ENCODE results near the gene DEPDC5.

The DEPDC5 gene

DNA sequence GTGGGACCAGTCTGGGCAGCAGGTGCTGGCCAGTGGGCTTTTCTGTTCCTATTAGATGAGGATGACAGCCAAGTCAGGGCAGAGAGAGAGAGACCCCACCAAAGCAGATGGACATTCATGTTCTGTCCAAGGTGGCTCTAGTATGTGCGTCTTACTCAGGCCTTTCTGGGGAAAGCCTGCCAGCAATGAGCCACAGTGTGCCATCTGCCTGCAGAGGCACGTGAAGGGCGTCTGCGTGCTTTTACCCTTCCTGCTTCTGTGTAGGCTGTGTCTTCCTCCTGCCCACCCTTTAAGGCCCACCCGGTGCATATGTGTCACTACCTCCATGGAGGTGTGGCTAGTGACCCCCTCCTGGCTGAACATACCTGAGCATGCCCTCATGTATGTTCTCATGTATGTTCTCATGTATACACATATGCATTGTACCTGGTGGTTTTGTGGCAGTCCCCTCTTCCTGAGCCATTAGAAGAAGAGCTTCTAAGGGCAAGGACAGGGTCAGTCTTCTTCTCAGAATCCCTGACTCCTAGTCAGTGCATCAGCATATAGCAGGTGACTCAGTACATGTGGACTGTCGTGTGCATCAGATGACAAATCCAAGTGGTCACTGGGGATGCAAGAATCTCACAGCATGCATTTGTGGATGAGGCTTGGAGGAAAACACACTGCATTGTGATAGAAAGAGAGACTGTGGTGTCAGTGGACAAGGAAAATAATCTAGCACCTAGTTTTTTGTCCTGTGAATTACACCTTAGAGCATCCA is 100.1 kb downstream of the DEPDC5 start:
- no peak for DNase-seq

DNA sequence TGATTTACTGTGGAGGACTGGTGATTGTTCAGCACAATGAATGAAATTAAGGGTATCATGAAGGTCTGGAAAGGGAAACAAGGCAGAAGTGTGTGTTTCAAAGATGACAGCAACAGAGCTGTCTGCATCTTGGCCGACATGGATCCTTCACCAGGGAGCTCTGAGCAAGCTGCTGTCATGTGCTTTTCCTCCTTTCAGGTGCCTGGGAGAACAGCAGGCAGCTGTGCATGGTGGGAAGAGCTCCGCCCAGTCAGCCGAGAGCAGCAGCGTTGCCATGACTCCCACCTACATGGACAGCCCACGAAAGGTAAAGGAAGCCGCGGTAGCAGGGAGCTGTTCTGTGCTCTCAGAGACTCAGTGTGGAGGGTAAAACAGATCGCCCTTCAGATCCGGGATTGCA is 103.4 kb downstream of the DEPDC5 start:
- no peak for DNase-seq

DNA sequence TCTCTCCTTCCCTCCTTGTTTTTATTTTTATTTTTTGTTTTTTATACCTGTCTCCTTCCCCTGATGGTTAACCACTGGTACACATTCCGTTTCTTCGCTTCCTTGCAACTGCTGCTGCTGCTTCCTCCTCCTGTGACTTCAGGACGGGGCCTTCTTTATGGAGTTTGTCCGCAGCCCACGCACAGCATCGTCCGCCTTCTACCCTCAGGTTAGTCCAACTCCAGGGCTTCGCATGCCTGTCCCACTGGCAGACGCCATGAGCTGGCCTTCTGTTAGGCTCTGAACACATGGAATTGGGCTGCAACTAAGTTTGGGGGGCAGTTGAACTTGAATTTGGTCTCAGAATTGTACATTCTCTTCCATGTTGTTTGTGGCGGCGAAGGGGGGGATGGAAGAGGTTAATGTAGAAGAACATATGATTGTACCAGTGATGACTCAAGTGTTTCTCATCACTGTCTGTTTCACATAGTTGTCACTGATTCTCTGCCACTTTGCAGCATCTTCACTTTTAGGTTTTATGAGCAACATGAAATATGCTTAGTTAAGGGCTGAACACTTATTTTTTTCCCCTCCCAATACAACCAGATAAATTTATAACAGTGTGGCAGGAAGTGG is 107.5 kb downstream of the DEPDC5 start:
- DNase-seq, result no peak

DNA sequence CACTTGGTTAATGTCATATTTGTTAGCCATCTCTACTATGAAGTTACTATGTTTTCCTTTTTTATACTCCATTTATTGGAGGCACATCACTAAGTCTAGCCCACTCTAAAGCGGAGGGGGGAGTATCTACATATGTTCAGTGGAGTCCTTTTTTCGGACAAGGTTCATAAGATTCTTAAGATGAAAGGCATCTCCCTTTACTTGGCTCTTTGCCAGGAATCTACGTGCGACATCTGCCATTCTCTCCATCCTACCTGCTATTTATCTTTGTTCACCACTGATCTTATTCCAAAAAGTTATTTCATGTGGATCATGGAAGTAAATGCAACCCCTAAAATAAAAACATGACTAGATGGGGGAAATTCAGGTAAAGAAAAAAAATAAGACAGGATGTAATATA is 113.1 kb downstream of the DEPDC5 start:
- DNase-seq, result no peak

DNA sequence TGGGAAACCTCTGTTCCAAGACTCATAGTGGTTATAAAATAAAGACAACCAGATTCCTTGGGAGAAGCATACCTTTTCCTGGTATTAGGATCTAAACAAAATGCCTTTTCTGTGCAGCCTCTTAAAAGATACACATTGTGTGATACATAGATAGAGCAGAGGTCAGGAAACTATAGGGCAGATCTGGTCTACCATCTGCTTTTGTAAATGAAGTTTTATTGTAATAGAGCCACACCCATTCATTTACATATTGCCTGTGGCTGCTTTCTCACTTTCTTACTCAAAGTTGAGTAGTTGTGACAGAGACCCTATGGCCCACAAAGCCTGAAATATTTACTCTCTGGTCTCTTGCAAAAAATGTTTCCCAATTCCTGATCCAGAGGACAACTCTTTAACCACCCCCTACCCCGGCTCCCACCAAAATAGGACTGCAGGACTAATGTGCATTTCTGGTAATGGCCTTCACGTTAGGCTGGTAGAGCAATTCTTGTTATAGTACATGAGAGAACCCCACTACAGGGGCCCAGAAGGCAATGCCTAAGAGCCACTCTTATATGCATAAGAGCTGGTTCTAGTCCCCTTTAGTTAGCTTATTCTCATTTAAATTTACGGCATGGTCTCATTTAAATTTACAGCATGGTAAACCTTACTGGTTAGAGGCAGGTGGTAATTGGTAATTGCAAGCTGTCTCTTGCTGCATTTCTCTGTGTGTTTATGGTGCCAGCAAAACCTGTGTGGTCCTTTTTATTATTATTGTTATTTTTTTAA is 113.8 kb downstream of the DEPDC5 start:
- no peak for DNase-seq

DNA sequence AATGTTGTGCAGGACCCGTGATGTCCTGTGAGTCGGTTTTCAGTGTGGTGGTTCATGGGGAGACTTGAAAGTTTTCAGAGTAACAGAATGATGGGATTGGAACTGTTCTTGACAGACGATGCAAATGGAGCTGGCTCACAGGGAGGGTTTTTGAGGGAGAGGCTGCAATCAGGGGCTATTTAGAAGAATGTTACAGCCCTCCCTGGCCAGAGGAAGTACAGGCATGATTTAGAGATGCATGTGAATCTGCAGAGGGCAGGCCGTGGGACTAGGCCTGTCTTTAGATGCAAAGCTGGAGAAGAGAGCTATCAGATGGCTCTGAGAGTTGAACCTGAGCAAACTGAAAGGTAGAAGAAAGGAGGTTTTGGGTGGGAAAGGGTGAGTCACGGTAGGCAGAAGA is 115.9 kb downstream of the DEPDC5 start:
- DNase-seq, result no peak

DNA sequence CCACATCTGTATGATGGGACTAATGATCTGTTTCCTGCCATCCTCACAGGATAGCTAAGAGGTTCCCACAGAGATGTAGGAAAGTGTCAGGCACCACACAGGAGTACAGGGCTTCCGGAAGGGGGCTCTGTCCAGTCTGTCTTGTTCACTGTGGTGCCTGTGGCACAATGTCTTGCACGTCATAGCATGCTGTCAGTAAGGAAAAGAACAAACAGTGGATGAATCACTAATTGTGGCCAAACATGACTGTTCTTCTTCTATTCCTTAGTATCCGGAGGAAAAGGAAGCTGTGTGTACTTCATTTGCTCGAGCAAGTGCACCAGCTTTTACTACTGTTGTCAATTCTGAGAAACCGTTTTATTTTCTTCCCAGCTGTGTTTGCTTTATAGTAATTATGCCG is 117.1 kb downstream of the DEPDC5 start:
- DNase-seq, result no peak

DNA sequence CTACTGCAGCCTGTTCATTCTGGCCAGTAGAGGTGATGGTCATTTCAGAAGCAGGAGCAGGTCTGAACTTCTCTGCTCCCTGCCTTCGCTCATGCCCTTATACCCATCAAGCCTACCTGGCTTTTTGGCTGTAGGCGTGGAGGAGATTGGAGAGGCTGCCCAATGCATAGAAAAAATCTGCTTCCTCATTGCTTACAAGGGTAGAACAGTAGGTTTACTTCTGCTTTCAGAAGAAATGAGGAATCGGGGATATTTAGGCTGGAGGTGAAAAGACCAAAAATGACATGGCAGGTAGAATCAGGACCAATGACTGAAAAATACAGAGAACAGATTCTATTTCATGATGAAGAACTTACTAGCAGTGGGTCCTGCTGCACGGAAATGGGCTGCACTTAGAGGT is 117.7 kb downstream of the DEPDC5 start:
- no peak for DNase-seq

DNA sequence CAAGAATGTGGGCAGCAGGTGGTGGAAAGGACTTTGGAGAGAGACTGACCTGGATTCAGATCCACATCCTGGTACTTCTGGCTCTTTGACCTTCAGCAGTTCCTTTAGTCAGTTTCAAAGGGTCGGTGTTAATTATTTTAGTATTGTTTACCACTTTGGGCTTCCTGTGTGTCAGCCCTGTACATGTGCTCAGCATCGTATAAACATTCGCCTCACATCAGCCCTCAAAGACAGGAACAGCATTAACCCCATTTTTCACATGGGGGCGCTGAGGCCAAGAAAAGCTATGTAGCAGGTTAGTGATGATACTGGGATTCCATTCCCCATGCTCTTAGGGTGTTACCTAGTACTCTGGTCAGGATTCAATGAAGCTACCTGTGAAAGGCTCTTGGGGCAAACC is 118.4 kb downstream of the DEPDC5 start:
- DNase-seq, result no peak

DNA sequence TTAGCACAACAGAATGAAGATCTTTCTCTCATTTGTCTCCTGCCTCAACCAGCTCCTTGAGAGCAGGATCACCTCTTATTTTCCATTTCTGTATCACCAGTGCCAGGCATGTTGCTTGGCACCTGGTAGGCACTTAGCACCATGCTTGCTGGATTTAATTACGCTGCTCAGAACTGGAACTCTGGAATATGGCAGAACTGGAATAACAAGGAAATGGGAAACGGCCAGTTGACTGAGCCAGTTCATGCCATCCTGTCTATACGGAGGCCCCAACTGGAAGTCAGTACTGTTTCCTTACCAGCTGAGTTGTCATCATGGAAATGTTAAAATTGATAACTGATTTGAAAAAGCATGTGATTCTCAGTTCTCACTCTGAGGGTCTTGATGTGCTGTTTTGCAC is 121.0 kb downstream of the DEPDC5 start:
- no peak for DNase-seq

DNA sequence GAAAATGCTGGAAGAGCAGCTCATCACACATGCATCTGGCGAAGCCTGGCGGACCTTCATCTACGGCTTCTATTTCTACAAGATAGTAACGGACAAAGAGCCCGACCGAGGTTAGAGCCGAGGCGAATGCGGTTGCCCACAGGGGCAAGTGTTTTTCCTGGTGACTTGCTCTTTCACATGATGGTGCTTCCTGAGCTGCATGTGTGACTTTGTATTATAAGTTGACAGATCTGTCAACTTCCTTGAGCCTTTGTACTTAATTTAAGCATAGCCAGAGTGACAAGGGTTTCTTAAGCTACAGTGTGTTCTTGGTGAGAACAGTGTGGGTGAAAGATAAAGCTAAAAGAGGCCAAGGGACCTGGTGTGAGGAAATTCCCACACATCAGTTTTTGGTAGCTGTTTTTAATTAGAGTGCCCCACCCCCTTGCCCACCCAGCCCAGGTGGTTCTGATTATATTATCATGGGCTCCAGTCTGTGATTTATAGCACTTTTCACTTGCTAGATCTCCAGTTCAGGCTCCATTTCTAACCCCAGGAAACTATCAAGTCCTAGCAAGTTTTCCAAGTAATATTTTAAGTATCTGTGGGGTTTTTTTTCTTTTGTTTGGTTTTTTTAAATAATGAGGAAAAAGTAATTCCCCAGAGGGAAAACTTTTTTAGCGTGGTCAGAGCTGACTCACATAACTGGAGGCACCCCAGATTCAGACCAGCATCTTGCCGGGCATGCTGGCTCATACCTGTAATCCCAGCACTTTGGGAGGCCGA is 122.5 kb downstream of the DEPDC5 start:
- no peak for DNase-seq

DNA sequence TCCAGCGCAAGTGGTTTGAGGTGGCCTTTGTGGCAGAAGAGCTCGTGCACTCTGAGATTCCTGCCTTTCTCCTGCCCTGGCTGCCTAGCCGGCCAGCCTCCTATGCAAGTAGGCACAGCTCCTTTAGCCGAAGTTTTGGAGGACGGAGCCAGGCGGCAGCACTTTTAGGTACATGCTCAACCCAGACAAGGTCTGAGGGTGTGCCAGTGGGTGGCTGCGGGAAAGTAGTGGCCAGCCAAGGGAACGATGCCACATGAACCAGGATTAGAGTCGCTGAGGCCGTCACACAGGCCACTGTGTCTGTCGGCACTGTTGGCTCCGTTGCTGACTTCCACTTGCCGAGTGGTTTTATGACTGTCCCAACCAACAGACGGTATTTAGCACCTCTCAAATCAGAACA is 125.8 kb downstream of the DEPDC5 start:
- DNase-seq, result no peak

DNA sequence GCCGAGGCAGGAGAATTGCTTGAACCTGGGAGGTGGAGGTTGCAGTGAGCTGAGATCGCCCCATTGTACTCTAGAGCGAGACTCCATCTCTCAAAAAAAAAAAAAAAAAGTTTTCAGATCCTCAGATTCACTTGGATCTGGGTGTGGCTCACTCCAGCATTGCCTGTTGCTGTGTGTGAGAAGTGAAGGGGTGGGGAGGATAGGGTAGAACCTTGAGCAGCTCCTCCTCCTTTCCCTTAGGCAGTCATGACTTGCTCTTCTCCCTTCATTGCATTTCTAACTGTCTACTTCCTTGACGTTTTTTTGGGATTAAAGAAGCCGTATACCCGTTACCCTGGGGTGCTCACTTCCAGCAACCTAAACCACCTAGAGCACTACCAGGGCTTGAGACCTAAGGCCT is 127.4 kb downstream of the DEPDC5 start:
- DNase-seq, result no peak

DNA sequence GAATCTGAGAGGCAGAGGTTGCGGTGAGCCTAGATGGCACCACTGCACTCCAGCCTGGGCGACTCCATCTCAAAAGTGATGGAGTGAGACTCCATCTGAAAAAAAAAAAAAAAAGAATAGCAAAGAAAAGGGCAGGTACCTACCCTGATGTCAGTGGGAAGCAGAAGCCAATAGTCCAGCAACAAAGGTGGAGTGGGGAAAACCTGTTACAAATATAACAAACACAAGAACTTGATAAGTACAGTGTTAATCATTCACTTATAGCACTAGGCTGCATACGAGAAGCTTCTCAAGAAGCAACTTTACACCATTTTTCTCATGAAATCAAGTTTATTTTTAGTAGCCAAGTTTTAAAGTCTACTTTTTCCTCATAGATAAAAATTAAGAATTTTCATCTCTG is 128.0 kb downstream of the DEPDC5 start:
- DNase-seq, result no peak

DNA sequence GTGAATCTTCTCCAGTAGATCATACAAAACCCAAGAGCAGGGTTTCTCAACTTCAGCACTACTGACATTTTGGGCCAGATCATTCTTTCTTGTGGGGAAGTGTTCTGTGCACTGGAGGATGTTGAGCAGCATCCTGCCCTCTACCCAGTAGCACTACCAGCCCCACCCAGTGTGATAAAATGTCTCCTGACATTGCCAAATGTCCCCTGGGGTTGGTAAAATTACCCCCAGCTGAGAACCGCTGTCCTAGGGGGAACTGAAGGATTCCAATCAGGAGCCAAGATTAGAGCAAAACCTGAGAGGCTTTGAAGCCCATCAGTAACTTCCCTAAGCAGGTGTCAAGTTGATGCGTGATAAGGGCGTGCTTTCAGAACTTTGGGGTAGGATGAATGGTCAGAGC is 129.2 kb downstream of the DEPDC5 start:
- DNase-seq, result no peak

DNA sequence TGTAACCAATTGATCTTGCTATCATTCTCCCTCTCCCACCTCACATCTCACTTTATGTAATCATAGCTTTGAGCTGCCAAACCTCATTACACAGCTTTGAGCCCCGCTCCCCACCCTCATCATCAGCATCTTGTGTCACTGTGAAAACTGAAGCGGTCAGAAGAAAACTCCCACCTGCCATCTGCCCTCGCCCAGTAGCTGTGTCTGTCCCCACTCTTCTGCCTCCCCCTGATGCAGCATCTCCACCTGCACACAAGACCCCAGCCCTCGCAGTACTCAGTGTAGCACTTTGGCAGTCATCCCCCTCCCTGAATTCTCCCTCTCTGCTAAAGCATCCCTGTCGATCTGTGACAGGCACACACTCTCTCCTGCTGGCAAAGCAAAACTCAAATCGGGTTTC is 130.2 kb downstream of the DEPDC5 start:
- DNase-seq, result no peak

DNA sequence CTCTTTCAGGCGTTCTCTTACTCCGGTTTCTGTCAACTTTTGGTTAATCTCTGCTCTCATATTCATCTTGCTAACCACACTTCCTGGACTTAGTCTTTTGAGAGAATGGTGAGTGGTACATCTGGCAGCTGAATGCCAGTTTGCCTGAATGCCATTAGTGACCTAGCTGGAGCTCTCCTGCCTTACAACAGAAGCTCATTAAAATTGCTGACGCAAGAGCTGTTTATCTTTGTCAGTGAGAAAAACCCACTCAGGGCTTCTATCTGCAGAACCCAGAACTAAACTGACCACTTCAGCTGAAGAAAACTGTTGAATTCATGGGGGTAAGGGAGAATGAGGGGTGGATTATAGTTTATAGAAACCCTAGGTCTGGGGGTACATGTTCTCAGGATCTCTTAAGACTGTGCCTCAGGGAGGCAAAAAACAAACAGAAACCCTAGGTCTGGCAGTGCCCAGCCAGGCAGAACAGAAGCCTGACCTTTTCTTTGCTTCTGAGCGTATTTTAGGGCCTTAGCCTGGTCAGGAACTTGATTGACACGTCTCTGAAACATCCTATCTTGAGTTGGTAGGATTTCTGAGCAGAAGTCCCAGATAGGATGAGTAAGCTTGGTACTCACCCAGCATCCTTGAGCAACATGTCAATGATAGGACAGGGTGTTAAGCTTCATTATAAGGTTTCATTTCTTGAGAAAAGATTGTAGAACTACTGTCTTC is 137.7 kb downstream of the DEPDC5 start:
- DNase-seq, result no peak

DNA sequence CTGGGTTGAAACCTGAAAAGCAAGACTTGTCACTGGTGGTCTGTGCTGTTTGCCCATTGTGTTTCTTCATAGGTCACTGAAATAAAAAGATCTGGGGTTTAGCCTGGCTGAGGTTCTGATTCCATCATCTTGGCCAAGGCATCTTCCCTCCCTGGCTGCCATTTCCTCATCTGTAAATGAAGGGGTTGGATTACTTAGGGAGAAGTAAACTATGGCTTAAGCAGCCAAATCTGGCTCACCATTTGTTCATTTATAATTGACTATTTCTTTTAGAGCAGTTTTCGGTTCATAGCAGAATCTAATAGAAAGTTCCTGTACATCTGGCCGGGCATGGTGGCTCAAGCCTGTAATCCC is 138.2 kb downstream of the DEPDC5 start:
- no peak for DNase-seq

DNA sequence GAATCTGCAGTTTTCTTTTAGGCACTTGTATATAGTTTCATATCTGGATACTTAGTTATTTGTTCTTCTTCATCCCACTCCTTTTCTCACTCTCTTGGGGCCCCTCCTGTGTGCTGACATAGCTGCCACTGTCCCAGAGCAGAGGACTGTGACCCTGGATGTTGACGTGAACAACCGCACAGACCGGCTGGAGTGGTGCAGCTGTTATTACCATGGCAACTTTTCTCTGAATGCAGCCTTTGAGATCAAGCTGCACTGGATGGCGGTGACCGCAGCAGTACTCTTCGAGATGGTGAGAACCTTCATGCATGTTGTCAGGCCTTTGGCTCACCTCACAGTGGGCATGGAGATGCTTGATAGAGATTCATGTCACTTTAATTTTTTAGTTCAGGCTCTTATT is 139.6 kb downstream of the DEPDC5 start:
- no peak for DNase-seq

DNA sequence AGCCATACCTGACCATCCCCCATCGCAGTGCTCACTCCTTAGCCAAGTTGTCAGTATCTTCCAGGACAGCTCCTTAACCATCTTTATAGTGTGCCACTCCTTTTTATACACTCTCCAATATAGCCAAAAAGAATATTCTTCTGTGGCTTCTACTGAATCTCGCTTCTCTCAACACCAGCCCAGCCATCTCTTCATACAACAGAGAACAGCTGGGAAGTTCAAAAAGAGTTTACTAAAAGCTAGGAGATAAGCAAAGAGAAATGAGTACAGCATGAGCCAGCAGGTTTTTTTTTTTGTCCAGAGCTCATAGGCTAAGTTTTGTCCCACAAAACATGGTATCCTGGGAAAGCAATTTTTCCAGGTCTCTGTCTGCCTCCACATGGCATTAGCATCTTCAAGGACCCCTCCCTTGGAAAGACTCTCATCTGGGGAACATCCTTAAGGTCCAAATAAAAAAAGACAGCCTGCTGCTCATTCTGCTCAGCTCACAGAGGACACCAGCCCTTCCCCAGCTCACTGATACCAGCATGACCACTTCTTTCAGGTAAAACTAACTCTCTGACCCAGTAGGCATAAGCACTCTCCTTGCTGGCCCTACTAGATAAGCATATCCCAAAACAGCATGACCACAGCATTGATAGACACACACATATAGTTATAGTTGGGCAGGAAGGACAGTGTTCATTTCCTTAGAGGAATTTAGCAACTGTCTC is 141.7 kb downstream of the DEPDC5 start:
- DNase-seq, result no peak

DNA sequence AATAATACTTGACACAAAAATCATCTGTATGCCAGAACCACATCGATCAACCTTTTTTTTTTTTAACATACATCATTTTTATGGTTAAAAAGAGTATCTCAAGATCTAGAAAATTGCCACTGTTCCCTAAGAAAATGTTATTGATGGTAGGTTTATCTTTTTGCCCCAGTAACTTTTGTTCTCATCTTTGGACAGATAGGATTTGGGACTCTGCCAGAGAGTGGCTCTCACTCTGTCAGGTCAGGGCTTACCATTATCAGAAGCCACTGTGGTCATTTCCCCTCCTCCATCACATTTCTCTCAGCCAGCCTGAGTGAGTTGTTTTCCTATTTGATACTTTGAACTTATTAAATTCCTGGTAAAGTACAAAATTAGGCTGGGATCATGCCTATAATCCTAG is 142.7 kb downstream of the DEPDC5 start:
- DNase-seq, result no peak

All from NCI-H446 (cell line).